Keratinocyte (primary cell): ENCODE data around the gene OR2A42. TPM values are rescaled to one million over a fixed set of nuclear protein-coding genes. Genes with fewer than 3 reads are reported as not detected.
"Not testable (repeated sequence)": the region's sequence is repeated elsewhere in the genome, so short reads cannot be mapped to it uniquely, and the experiment has no call there.

ENCODE experiments used
- DNase-seq: peaks from one replicate; pipeline ENCODE4 v3.0.0-alpha.2; 2011; ENCODE audit warnings: low read depth, missing footprints, low spot score
- FAIRE-seq: peaks from 2 replicates; lab custom pipeline; 2011; peaks lifted over from hg19 to GRCh38; lab: Jason Lieb, UNC
- H2AFZ ChIP-seq: 2 replicates; pipeline ENCODE4 v1.6.0; 2012; ENCODE audit warnings: low read length, control low read depth, inconsistent platforms; ENCODE audit not compliant: control insufficient read depth
- H3K27ac ChIP-seq: 2 replicates; pipeline ENCODE4 v1.5.1; 2011; ENCODE audit warnings: low read length; ENCODE audit not compliant: control insufficient read depth, insufficient read depth
- H3K27me3 ChIP-seq: 3 replicates; pipeline ENCODE4 v1.6.0; 2011; ENCODE audit warnings: low read length; ENCODE audit not compliant: control insufficient read depth, insufficient read depth; ENCODE audit errors: extremely low read depth
- H3K36me3 ChIP-seq, 2 experiments: 2 replicates in 1 of 2; 3 replicates in 1 of 2; pipeline ENCODE4 v1.5.1; 2011; ENCODE audit warnings: low read length in 2 of 2, mild to moderate bottlenecking in 1 of 2; ENCODE audit not compliant: control insufficient read depth in 2 of 2, insufficient read depth in 2 of 2; ENCODE audit errors: extremely low read depth in 1 of 2
- H3K4me1 ChIP-seq: 3 replicates; pipeline ENCODE4 v1.5.1; 2011; ENCODE audit warnings: low read length; ENCODE audit not compliant: control insufficient read depth, insufficient read depth; ENCODE audit errors: extremely low read depth
- H3K4me2 ChIP-seq: 3 replicates; pipeline ENCODE4 v1.6.0; 2011; ENCODE audit warnings: low read depth, low read length; ENCODE audit not compliant: control insufficient read depth, insufficient read depth; ENCODE audit errors: extremely low read depth
- H3K4me3 ChIP-seq, 3 experiments: fragments of 200-600 bp in 1 of 3; sonication (generic) in 1 of 3; 2 replicates in 2 of 3; 3 replicates in 1 of 3; pipeline ENCODE4 v1.5.1; 2011 to 2016; ENCODE audit warnings: low read length in 3 of 3, mild to moderate bottlenecking in 3 of 3, control low read depth in 2 of 3, inconsistent platforms in 1 of 3, low read depth in 1 of 3, mixed read lengths in 1 of 3, mixed run types in 1 of 3, moderate library complexity in 1 of 3; ENCODE audit not compliant: control insufficient read depth in 2 of 3, insufficient read depth in 2 of 3; ENCODE audit errors: extremely low read depth in 1 of 3
- H3K79me2 ChIP-seq: 2 replicates; pipeline ENCODE4 v1.6.0; 2012; ENCODE audit warnings: low read length; ENCODE audit not compliant: control insufficient read depth, insufficient read depth
- H3K9ac ChIP-seq: 3 replicates; pipeline ENCODE4 v1.6.0; 2011; ENCODE audit warnings: low read length; ENCODE audit not compliant: control insufficient read depth, insufficient read depth; ENCODE audit errors: extremely low read depth
- H3K9me1 ChIP-seq: 3 replicates; pipeline ENCODE4 v1.6.0; 2011; ENCODE audit warnings: low read length; ENCODE audit not compliant: control insufficient read depth, insufficient read depth; ENCODE audit errors: extremely low read depth
- H3K9me3 ChIP-seq: 2 replicates; pipeline ENCODE4 v1.5.1; 2012; ENCODE audit warnings: low read depth, low read length; ENCODE audit not compliant: control insufficient read depth
- H4K20me1 ChIP-seq: 3 replicates; pipeline ENCODE4 v1.6.0; 2011; ENCODE audit warnings: low read length; ENCODE audit not compliant: control insufficient read depth, insufficient read depth; ENCODE audit errors: extremely low read depth
- dilution Hi-C: fragments of 300-500 bp; cut with MboI; formaldehyde crosslinking; loops from one replicate; pipeline ENCODE4 v1.7.0; 2020; ENCODE audit warnings: low sequenced_read_pairs; ENCODE audit not compliant: extremely low pct_ligation_motif_present
- polyA plus RNA-seq, 5 experiments: library from polyadenylated mRNA; depleted of rRNA in 3 of 5; stranded (reverse) in 3 of 5; stranded (forward) in 1 of 5; unstranded in 1 of 5; fragments of >200 nt; gene quantifications; 1 replicate in 1 of 5; 2 replicates in 3 of 5; 3 replicates in 1 of 5; pipeline versions ENCODE4 v1.2.1 to v1.2.3, GENCODE V29; 2011 to 2012; ENCODE audit warnings: missing spikeins in 2 of 5, low read depth in 1 of 5, low replicate concordance in 1 of 5

Gene OR2A42
- polyA plus RNA-seq, 1 donor (not counting 4 experiments of a cell fraction or from before 2014, with no cell fraction given) = not detected

DNA sequence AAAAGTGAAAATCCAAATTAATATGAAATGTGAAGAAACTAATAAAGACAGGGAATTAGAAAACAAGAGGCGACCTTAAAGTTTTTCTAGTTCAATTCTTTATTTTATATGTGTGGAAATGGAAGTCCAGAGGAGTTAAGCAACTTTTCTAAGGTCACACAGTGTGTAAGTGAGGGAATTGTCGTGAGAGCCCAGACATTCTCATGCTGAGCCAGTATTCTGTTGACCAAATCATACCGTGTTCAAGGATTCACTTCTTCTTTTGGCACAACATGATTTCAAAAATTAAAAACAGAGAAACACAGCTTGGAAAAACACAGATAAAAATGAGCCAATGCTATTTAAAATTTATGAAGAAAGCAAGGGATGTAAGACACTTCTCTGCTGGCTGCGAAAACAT lies 12.5 kb downstream of the OR2A42 start:
- H3K79me2 ChIP-seq, H2AFZ ChIP-seq, H3K36me3 ChIP-seq, FAIRE-seq, H4K20me1 ChIP-seq, H3K4me1 ChIP-seq, H3K4me2 ChIP-seq, H3K4me3 ChIP-seq, H3K9ac ChIP-seq, H3K27ac ChIP-seq, DNase-seq, dilution Hi-C loops, H3K27me3 ChIP-seq, H3K9me3 ChIP-seq, H3K9me1 ChIP-seq: not testable (repeated sequence)

DNA sequence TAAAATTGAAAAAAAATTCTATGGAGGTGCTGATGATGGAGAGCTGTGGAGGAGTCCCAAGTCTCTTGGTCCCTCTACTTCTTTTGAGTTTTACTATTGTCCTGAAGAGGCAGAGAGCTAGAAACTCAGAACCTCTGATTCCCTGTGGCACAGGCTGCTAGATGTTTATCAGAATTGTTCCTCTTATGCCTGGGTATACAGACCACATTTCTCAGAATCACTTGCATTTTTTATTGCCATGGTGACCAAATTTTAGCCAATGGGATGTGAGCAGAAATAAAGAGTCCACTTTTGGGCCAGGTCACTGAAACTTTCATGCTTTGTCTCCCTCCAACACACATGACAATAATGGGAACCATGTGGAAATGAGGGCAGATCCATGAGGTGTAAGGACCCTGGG lies 15.7 kb downstream of the OR2A42 start:
- H3K36me3 ChIP-seq, H4K20me1 ChIP-seq, H3K4me3 ChIP-seq, H3K4me1 ChIP-seq, H3K79me2 ChIP-seq, H2AFZ ChIP-seq, H3K4me2 ChIP-seq, H3K9ac ChIP-seq, H3K27me3 ChIP-seq, FAIRE-seq, dilution Hi-C loops, H3K9me1 ChIP-seq, H3K9me3 ChIP-seq, DNase-seq, H3K27ac ChIP-seq: not testable (repeated sequence)

DNA sequence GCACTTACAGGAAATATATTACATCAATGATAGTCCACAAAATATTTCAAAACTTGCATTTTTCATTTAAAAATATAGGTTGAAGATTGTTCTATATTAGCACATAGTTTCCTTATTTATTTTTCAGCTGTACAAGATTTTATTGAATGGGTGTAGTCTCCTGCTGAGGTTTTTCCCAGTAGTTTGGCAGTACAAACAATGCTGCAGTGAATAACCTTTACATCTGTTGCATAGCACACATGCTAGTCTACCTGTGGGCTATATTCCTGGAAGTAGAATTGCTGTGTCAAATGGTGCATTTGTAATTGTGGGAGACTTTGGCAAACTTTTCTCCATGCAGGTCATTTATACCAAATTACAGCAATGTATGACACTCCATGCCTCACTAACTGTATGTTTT lies 18.9 kb downstream of the OR2A42 start:
- DNase-seq, H3K79me2 ChIP-seq, FAIRE-seq, H3K4me2 ChIP-seq, H3K27me3 ChIP-seq, H3K27ac ChIP-seq, H3K9me3 ChIP-seq, H3K9ac ChIP-seq, H4K20me1 ChIP-seq, H3K36me3 ChIP-seq, dilution Hi-C loops, H3K4me1 ChIP-seq, H2AFZ ChIP-seq, H3K4me3 ChIP-seq, H3K9me1 ChIP-seq: not testable (repeated sequence)

DNA sequence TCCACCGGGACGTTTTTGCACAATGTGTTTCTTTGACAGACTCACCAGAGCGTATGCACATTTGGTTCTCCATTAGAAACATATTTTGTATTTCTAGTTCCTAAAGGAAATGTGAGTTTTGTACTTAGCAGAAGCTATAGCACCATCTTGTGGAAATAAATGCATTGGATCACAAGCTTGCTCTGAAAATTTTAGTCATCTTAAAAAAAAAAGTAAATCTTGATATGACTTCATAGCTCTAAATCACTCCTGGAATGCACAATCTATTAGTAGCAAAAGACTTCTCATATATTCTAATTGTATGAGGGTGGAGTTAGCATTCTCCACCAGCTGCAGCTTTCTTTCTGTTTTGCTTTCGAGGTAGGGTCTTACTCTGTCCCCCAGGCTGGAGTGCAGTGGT lies 20.3 kb downstream of the OR2A42 start:
- H3K79me2 ChIP-seq, H3K27ac ChIP-seq, H3K9me1 ChIP-seq, dilution Hi-C loops, H4K20me1 ChIP-seq, H3K36me3 ChIP-seq, H2AFZ ChIP-seq, H3K4me1 ChIP-seq, H3K4me2 ChIP-seq, H3K4me3 ChIP-seq, FAIRE-seq, H3K9ac ChIP-seq, DNase-seq, H3K27me3 ChIP-seq, H3K9me3 ChIP-seq: not testable (repeated sequence)

DNA sequence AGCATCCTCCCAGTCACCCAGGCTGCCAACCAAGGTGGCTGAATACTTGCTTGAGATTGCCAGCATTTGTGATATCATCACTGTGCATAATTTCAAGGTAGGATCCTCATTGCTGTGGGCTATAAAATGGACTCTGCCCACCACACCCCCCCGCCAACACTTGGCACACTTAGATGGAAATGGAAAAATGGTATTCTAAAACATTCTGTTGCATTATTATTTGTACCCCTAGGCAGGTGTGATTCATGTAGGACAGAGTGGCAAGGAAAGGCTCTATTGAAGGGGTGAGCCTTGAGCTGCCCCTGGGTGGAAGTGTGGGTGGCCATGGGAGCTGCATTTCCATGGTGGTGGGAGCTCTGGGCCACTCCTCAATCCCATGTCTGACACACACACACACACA lies 20.8 kb downstream of the OR2A42 start:
- H3K9me1 ChIP-seq, H3K27ac ChIP-seq, H3K9ac ChIP-seq, H3K79me2 ChIP-seq, dilution Hi-C loops, H3K36me3 ChIP-seq, DNase-seq, H4K20me1 ChIP-seq, H3K4me3 ChIP-seq, H3K9me3 ChIP-seq, H3K4me1 ChIP-seq, H3K4me2 ChIP-seq, H3K27me3 ChIP-seq, FAIRE-seq, H2AFZ ChIP-seq: not testable (repeated sequence)
